ENCODE measurements around the gene IFRD1. TPM values are rescaled to one million over a fixed set of nuclear protein-coding genes. Genes with fewer than 3 reads are reported as not detected.
"Not testable (repeated sequence)": the region's sequence is repeated elsewhere in the genome, so short reads cannot be mapped to it uniquely, and the experiment has no call there.

The IFRD1 gene
- total RNA-seq, 1 experiment from 2014 or later = 78.8 TPM

DNA sequence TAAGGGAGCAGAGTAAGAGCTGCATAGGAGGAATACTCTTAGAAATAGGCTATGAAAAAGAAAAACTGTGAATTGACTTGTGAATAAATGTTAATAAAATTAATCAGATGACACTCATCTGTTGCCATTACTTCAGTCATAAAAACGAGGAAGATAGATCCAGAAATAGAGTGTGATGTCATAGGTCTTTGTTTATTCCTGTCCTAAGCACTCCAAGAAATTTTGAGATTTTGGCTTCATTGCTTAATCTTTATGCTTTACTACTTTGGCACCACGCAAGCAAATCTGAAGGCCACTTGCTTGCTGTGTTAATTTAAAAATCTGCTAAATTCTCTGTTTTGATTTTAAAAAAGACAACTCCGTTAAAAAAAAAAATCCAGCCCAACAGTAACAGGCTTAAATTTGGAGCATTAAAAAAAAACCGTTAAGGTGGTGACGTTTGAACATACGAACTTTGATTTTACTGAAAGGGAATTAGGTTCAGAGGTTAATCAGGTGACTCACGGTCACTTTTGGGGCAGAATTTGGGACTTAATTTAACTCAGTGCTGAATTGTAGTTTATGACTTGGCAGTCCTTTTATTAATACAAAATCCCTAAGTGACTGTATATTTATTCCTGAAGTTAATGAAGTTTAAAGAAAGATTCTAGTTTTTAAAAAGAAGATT, 3.4 kb downstream of the IFRD1 start:
- H3K27me3 Mint-ChIP-seq (ENCODE audit: insufficient read depth, unreplicated experiment) = no peaks in the 10 kb centered on the region
- ChIA-PET CTCF (no interaction called here), POLR2A (no interaction called here)
- Histone ChIP-seq H3K9me3 (no peaks in the 10 kb centered on the region), H3K36me3 (ENCODE audit: control insufficient read depth, insufficient read depth, low read length) (no peaks in the 10 kb centered on the region), H3K27me3 (replicated peaks; ENCODE audit: control insufficient read depth, insufficient read depth, low read length) (no peaks in the 10 kb centered on the region), H3K4me3 (ENCODE audit: low read depth, low read length) (no peak overlapping the region), H3K4me1 (peaks cover 9% of the 10 kb centered on the region)
- no TSS peak for BruUV-seq (replicated peaks)
- H3K36me3 Mint-ChIP-seq (ENCODE audit: insufficient read depth, unreplicated experiment) = peaks cover 53% of the 10 kb centered on the region
- H3K27ac Mint-ChIP-seq (ENCODE audit: unreplicated experiment) = no peak overlapping the region
- H3K4me1 Mint-ChIP-seq (ENCODE audit: low read depth, unreplicated experiment) = peaks cover 18% of the 10 kb centered on the region
- intact Hi-C loops (cut with micrococcal nuclease; ENCODE audit: unreplicated experiment) = loop anchor here (5.0 kb wide), 1 partner anchor 891 kb away; the partner anchor contains the start of gene IMMP2L
- no peak for DNase-seq
- TF ChIP-seq, protein P1, sequence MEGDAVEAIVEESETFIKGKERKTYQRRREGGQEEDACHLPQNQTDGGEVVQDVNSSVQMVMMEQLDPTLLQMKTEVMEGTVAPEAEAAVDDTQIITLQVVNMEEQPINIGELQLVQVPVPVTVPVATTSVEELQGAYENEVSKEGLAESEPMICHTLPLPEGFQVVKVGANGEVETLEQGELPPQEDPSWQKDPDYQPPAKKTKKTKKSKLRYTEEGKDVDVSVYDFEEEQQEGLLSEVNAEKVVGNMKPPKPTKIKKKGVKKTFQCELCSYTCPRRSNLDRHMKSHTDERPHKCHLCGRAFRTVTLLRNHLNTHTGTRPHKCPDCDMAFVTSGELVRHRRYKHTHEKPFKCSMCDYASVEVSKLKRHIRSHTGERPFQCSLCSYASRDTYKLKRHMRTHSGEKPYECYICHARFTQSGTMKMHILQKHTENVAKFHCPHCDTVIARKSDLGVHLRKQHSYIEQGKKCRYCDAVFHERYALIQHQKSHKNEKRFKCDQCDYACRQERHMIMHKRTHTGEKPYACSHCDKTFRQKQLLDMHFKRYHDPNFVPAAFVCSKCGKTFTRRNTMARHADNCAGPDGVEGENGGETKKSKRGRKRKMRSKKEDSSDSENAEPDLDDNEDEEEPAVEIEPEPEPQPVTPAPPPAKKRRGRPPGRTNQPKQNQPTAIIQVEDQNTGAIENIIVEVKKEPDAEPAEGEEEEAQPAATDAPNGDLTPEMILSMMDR (IDR thresholded peaks at IDR 0.05; ENCODE audit: insufficient read depth in 1 of 2, low read depth in 1 of 2, low read length in 1 of 2, severe bottlenecking in 1 of 2, unreplicated experiment in 1 of 2) = no peak
- no peak overlapping the region for H3K4me3 Mint-ChIP-seq (ENCODE audit: unreplicated experiment)
- no peaks in the 10 kb centered on the region for H3K9me3 Mint-ChIP-seq (ENCODE audit: unreplicated experiment)

GRCh38 chr7:112454191-112454590, 3.9 kb downstream of the IFRD1 start:
- H3K27me3 Mint-ChIP-seq (ENCODE audit: insufficient read depth, unreplicated experiment); H3K27me3 ChIP-seq (replicated peaks; ENCODE audit: control insufficient read depth, insufficient read depth, low read length); H3K36me3 ChIP-seq (ENCODE audit: control insufficient read depth, insufficient read depth, low read length); H3K27ac Mint-ChIP-seq (ENCODE audit: unreplicated experiment); H3K9me3 Mint-ChIP-seq (ENCODE audit: unreplicated experiment); H3K4me3 ChIP-seq (ENCODE audit: low read depth, low read length); BruUV-seq (replicated peaks); CTCF ChIA-PET; H3K9me3 ChIP-seq; H3K4me1 ChIP-seq; H3K4me3 Mint-ChIP-seq (ENCODE audit: unreplicated experiment); POLR2A ChIA-PET; DNase-seq: not testable (repeated sequence)
- Mint-ChIP-seq H3K36me3 (ENCODE audit: insufficient read depth, unreplicated experiment) (peaks cover 59% of the 10 kb centered on the region), H3K4me1 (ENCODE audit: low read depth, unreplicated experiment) (peaks cover 12% of the 10 kb centered on the region)
- intact Hi-C loops (cut with micrococcal nuclease; ENCODE audit: unreplicated experiment) = loop anchor here (5.0 kb wide), 1 partner anchor 892 kb away; the partner anchor contains the start of gene IMMP2L

- Mint-ChIP-seq H3K27ac (ENCODE audit: unreplicated experiment) (no peak overlapping the region), H3K9me3 (ENCODE audit: unreplicated experiment) (no peaks in the 10 kb centered on the region), H3K4me3 (ENCODE audit: unreplicated experiment) (no peak overlapping the region), H3K36me3 (ENCODE audit: insufficient read depth, unreplicated experiment) (peaks cover 81% of the 10 kb centered on the region), H3K4me1 (ENCODE audit: low read depth, unreplicated experiment) (no peaks in the 10 kb centered on the region), H3K27me3 (ENCODE audit: insufficient read depth, unreplicated experiment) (no peaks in the 10 kb centered on the region)
- H3K36me3 ChIP-seq (ENCODE audit: control insufficient read depth, insufficient read depth, low read length) = no peaks in the 10 kb centered on the region
- H3K9me3 ChIP-seq = no peaks in the 10 kb centered on the region
- intact Hi-C loops (cut with micrococcal nuclease; ENCODE audit: unreplicated experiment) = no loop called here
- POLR2A ChIA-PET = no interaction called here
- DNase-seq = no peak
- H3K4me3 ChIP-seq (ENCODE audit: low read depth, low read length) = no peak overlapping the region
- TF ChIP-seq, protein P1 (IDR thresholded peaks at IDR 0.05; ENCODE audit: insufficient read depth in 1 of 2, low read depth in 1 of 2, low read length in 1 of 2, severe bottlenecking in 1 of 2, unreplicated experiment in 1 of 2) = no peak
- BruUV-seq (replicated peaks) = no TSS peak
- CTCF ChIA-PET = no interaction called here
- no peaks in the 10 kb centered on the region for H3K27me3 ChIP-seq (replicated peaks; ENCODE audit: control insufficient read depth, insufficient read depth, low read length)
- no peaks in the 10 kb centered on the region for H3K4me1 ChIP-seq
Observed at GRCh38 chr7:112459645-112460044, 9.4 kb downstream of the IFRD1 start.

Measured in Caco-2 (cell line).